HepG2 (cell line): ENCODE results near the gene HSD17B2. TPM values are rescaled to one million over a fixed set of nuclear protein-coding genes. Genes with fewer than 3 reads are reported as not detected.
A peak's percentile ranks its signal among the peaks of the same experiment; 100 is the strongest.

Experiments
- ARNTL ChIP-seq: sonication (generic); formaldehyde crosslinking; IDR thresholded peaks from 2 replicates; pipeline ENCODE4 v1.4.0; 2020; ENCODE audit warnings: mild to moderate bottlenecking, missing genetic modification reagents
- HNF4G ChIP-seq, 2 experiments: sonication (generic) in 1 of 2; formaldehyde crosslinking in 1 of 2; IDR thresholded peaks; 2 replicates each; pipeline versions ENCODE4 v1.4.0 to v1.6.1; 2011 to 2020; ENCODE audit warnings: borderline replicate concordance in 2 of 2, low read depth in 2 of 2, mild to moderate bottlenecking in 2 of 2, low read length in 1 of 2, missing genetic modification reagents in 1 of 2, moderate library complexity in 1 of 2
- KLF15 ChIP-seq: sonication (generic); formaldehyde crosslinking; IDR thresholded peaks from 2 replicates; pipeline ENCODE4 v1.8.1; 2023; ENCODE audit warnings: borderline replicate concordance, mild to moderate bottlenecking, inconsistent platforms, missing genetic modification reagents, mixed read lengths
- RAD21 ChIP-seq: fragments of 450-650 bp; formaldehyde crosslinking; IDR thresholded peaks from 2 replicates; pipeline ENCODE4 v1.5.0; 2020; ENCODE audit warnings: mild to moderate bottlenecking
- TAF15 ChIP-seq: fragments of 200-400 bp; formaldehyde crosslinking; IDR thresholded peaks from one replicate; pipeline ENCODE4 v1.6.1; 2018; ENCODE audit warnings: mild to moderate bottlenecking, low read depth, low read length; ENCODE audit not compliant: poor library complexity, severe bottlenecking
- TARDBP ChIP-seq: sonication (generic); formaldehyde crosslinking; IDR thresholded peaks from 2 replicates; pipeline ENCODE4 v1.8.0; 2022; ENCODE audit warnings: mild to moderate bottlenecking, missing genetic modification reagents
- ZEB1 ChIP-seq: IDR thresholded peaks from 2 replicates; pipeline ENCODE4 v1.6.1; 2012; ENCODE audit warnings: mild to moderate bottlenecking, low read depth, inconsistent platforms; ENCODE audit not compliant: insufficient replicate concordance
- ZNF333 ChIP-seq: sonication (generic); formaldehyde crosslinking; IDR thresholded peaks from 2 replicates; pipeline ENCODE4 v1.4.0; 2020; ENCODE audit warnings: mild to moderate bottlenecking, missing genetic modification reagents, borderline replicate concordance
- ZNF761 ChIP-seq: sonication (generic); formaldehyde crosslinking; conservative IDR thresholded peaks from 2 replicates; pipeline ENCODE4 v1.4.0; 2020; ENCODE audit warnings: mild to moderate bottlenecking, missing genetic modification reagents
- polyA plus RNA-seq, 8 experiments: library from polyadenylated mRNA; depleted of rRNA in 3 of 8; stranded (reverse) in 7 of 8; unstranded in 1 of 8; fragments of >200 nt; fragmentation: Illumina TruSeq in 4 of 8; extraction: Trizol in 4 of 8; gene quantifications; 2 replicates each; pipeline versions ENCODE4 v1.2.1 to v1.2.3, GENCODE V29; 2011 to 2016; ENCODE audit warnings: low read depth in 4 of 8, missing spikeins in 1 of 8, mixed read lengths in 1 of 8; ENCODE audit not compliant: insufficient read depth in 1 of 8
- total RNA-seq, 5 experiments: library from RNA; depleted of rRNA; stranded (reverse); fragments of >200 nt; fragmentation: Illumina TruSeq; extraction: Trizol; gene quantifications; 2 replicates each; pipeline ENCODE4 v1.2.3, GENCODE V29; 2016; ENCODE audit warnings: low read depth in 1 of 5
- TF ChIP-seq, protein P1 (sequence below): sonication (generic); formaldehyde crosslinking; IDR thresholded peaks from 2 replicates; pipeline ENCODE4 v1.4.0; 2020; ENCODE audit warnings: missing genetic modification reagents, mild to moderate bottlenecking, borderline replicate concordance
- TF ChIP-seq, protein P2 (sequence below): sonication (generic); formaldehyde crosslinking; IDR thresholded peaks from 2 replicates; pipeline ENCODE4 v1.4.0; 2020; ENCODE audit warnings: missing genetic modification reagents, borderline replicate concordance
- TF ChIP-seq, protein P3 (sequence below), 2 experiments: sonication (generic) in 1 of 2; formaldehyde crosslinking in 1 of 2; IDR thresholded peaks; 2 replicates each; pipeline versions ENCODE4 v1.5.1 to v1.6.1; 2011 to 2020; ENCODE audit warnings: borderline replicate concordance in 1 of 2, low read depth in 1 of 2, low read length in 1 of 2, mild to moderate bottlenecking in 1 of 2, missing genetic modification reagents in 1 of 2, moderate library complexity in 1 of 2
- TF ChIP-seq, protein P4 (sequence below): sonication (generic); formaldehyde crosslinking; IDR thresholded peaks from 2 replicates; pipeline ENCODE4 v1.4.0; 2020; ENCODE audit warnings: missing genetic modification reagents

HSD17B2 gene
- total and polyA plus RNA-seq, 2 of the 13 experiments (the other 11 are each of a cell fraction or from before 2014, with no cell fraction given) = 26.3 to 69.3 TPM

DNA sequence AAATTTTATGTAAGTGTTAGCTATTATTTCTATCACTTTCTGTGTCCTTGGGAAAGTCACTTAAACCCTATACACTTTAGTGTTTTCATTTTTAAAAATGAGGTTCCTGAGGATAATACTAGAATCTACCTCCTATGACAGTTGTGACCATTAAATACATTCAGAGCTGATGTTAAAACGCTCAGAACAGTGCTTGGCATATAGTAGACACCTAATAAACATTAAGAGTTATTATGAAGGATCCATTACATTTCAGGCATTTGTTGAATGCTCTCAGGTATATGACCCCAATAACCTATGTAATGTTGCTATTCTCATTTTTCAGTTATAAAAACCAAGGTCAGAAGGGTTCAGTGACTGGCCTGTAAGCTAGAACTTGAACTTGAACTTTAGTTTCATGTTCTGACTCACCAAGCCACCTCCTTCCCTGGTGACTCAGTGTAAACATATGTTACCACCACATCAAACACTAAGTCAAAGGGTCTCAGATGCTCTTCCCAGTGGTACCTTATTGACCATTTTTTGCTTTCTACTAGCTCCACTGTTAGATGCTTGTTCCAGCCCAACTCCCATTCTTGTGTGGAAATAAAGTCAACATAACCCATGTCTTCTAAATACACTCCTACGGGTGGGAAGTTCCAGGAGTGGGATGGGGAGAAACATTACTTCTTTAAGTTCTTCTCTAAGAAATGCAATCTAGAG, 47.6 kb downstream of the HSD17B2 start (continued):
- TF ChIP-seq, protein P1, sequence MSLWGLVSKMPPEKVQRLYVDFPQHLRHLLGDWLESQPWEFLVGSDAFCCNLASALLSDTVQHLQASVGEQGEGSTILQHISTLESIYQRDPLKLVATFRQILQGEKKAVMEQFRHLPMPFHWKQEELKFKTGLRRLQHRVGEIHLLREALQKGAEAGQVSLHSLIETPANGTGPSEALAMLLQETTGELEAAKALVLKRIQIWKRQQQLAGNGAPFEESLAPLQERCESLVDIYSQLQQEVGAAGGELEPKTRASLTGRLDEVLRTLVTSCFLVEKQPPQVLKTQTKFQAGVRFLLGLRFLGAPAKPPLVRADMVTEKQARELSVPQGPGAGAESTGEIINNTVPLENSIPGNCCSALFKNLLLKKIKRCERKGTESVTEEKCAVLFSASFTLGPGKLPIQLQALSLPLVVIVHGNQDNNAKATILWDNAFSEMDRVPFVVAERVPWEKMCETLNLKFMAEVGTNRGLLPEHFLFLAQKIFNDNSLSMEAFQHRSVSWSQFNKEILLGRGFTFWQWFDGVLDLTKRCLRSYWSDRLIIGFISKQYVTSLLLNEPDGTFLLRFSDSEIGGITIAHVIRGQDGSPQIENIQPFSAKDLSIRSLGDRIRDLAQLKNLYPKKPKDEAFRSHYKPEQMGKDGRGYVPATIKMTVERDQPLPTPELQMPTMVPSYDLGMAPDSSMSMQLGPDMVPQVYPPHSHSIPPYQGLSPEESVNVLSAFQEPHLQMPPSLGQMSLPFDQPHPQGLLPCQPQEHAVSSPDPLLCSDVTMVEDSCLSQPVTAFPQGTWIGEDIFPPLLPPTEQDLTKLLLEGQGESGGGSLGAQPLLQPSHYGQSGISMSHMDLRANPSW (CRISPR knock-in tag) = peak; percentile 41; the same call in 1 of the 2 replicates
- TF ChIP-seq ZNF761 (CRISPR knock-in tag) (no peak), KLF15 (CRISPR knock-in tag) (no peak), ARNTL (CRISPR knock-in tag) (peak; percentile 60; the same call in 1 of the 2 replicates), ZNF333 (CRISPR knock-in tag) (no peak), HNF4G (IDR thresholded peaks at IDR 0.05; ENCODE audit: borderline replicate concordance, low read depth, low read length) (no peak; the same call in 1 of the 2 replicates), HNF4G (CRISPR knock-in tag; IDR thresholded peaks at IDR 0.05; ENCODE audit: borderline replicate concordance, low read depth) (peak; percentile 63; the same call in 1 of the 2 replicates), ZEB1 (peak; percentile 15), RAD21 (CRISPR knock-in tag) (no peak), TARDBP (CRISPR knock-in tag) (peak; percentile 91), TAF15 (no peak)
- TF ChIP-seq, protein P2, sequence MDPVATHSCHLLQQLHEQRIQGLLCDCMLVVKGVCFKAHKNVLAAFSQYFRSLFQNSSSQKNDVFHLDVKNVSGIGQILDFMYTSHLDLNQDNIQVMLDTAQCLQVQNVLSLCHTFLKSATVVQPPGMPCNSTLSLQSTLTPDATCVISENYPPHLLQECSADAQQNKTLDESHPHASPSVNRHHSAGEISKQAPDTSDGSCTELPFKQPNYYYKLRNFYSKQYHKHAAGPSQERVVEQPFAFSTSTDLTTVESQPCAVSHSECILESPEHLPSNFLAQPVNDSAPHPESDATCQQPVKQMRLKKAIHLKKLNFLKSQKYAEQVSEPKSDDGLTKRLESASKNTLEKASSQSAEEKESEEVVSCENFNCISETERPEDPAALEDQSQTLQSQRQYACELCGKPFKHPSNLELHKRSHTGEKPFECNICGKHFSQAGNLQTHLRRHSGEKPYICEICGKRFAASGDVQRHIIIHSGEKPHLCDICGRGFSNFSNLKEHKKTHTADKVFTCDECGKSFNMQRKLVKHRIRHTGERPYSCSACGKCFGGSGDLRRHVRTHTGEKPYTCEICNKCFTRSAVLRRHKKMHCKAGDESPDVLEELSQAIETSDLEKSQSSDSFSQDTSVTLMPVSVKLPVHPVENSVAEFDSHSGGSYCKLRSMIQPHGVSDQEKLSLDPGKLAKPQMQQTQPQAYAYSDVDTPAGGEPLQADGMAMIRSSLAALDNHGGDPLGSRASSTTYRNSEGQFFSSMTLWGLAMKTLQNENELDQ (CRISPR knock-in tag) = no peak
- TF ChIP-seq, protein P3, sequence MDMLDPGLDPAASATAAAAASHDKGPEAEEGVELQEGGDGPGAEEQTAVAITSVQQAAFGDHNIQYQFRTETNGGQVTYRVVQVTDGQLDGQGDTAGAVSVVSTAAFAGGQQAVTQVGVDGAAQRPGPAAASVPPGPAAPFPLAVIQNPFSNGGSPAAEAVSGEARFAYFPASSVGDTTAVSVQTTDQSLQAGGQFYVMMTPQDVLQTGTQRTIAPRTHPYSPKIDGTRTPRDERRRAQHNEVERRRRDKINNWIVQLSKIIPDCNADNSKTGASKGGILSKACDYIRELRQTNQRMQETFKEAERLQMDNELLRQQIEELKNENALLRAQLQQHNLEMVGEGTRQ (IDR thresholded peaks at IDR 0.05; ENCODE audit: low read depth, low read length) = no peak
- TF ChIP-seq, protein P3 (CRISPR knock-in tag; IDR thresholded peaks at IDR 0.05; ENCODE audit: borderline replicate concordance) = no peak
- TF ChIP-seq, protein P4, sequence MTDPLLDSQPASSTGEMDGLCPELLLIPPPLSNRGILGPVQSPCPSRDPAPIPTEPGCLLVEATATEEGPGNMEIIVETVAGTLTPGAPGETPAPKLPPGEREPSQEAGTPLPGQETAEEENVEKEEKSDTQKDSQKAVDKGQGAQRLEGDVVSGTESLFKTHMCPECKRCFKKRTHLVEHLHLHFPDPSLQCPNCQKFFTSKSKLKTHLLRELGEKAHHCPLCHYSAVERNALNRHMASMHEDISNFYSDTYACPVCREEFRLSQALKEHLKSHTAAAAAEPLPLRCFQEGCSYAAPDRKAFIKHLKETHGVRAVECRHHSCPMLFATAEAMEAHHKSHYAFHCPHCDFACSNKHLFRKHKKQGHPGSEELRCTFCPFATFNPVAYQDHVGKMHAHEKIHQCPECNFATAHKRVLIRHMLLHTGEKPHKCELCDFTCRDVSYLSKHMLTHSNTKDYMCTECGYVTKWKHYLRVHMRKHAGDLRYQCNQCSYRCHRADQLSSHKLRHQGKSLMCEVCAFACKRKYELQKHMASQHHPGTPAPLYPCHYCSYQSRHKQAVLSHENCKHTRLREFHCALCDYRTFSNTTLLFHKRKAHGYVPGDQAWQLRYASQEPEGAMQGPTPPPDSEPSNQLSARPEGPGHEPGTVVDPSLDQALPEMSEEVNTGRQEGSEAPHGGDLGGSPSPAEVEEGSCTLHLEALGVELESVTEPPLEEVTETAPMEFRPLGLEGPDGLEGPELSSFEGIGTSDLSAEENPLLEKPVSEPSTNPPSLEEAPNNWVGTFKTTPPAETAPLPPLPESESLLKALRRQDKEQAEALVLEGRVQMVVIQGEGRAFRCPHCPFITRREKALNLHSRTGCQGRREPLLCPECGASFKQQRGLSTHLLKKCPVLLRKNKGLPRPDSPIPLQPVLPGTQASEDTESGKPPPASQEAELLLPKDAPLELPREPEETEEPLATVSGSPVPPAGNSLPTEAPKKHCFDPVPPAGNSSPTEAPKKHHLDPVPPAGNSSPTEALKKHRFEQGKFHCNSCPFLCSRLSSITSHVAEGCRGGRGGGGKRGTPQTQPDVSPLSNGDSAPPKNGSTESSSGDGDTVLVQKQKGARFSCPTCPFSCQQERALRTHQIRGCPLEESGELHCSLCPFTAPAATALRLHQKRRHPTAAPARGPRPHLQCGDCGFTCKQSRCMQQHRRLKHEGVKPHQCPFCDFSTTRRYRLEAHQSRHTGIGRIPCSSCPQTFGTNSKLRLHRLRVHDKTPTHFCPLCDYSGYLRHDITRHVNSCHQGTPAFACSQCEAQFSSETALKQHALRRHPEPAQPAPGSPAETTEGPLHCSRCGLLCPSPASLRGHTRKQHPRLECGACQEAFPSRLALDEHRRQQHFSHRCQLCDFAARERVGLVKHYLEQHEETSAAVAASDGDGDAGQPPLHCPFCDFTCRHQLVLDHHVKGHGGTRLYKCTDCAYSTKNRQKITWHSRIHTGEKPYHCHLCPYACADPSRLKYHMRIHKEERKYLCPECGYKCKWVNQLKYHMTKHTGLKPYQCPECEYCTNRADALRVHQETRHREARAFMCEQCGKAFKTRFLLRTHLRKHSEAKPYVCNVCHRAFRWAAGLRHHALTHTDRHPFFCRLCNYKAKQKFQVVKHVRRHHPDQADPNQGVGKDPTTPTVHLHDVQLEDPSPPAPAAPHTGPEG (CRISPR knock-in tag) = no peak
